Keratinocyte (primary cell): Measurements from ENCODE around the gene RPGRIP1.
"Not testable (repeated sequence)": the region's sequence is repeated elsewhere in the genome, so short reads cannot be mapped to it uniquely, and the experiment has no call there.

Experiments used
- CTCF ChIP-seq, 3 experiments: IDR thresholded peaks in 1 of 3; conservative IDR thresholded peaks in 1 of 3; optimal IDR thresholded peaks in 1 of 3; 2 replicates in 2 of 3; 3 replicates in 1 of 3; pipeline versions ENCODE3 to v1.5.1; 2011; ENCODE audit warnings: low read length in 3 of 3, mild to moderate bottlenecking in 3 of 3, moderate library complexity in 2 of 3, control low read depth in 1 of 3, inconsistent platforms in 1 of 3; ENCODE audit not compliant: insufficient read depth in 2 of 3; ENCODE audit errors: extremely low read depth in 1 of 3
- EZH2 ChIP-seq: IDR thresholded peaks from one replicate; pipeline ENCODE4 v1.6.1; 2012; ENCODE audit warnings: inconsistent platforms, mild to moderate bottlenecking, low read length, moderate library complexity

GRCh38 chr14:21286516-21286915, 6.6 kb downstream of the RPGRIP1 start:
- not testable (repeated sequence) for TF ChIP-seq EZH2; CTCF (optimal IDR thresholded peaks at IDR 0.05 in 1 of 3, IDR thresholded peaks at IDR 0.05 in 1 of 3, conservative IDR thresholded peaks at IDR 0.05 in 1 of 3; ENCODE audit: extremely low read depth in 1 of 3, insufficient read depth in 2 of 3, low read length in 3 of 3)
